Thyroid gland (tissue), 4 donors: ENCODE measurements around the gene CCDC116.

Experiments used
- CTCF ChIP-seq, 6 experiments: fragments of 200-600 bp in 3 of 6; fragments of 450-650 bp in 3 of 6; sonication (generic) in 3 of 6; IDR thresholded peaks; one replicate each; pipeline ENCODE4 v1.5.1; 2016 to 2019; ENCODE audit warnings: antibody characterized with exemption in 6 of 6, mild to moderate bottlenecking in 2 of 6, inconsistent platforms in 1 of 6, moderate library complexity in 1 of 6
- POLR2A ChIP-seq, 2 donors: fragments of 450-650 bp; IDR thresholded peaks; one replicate each; pipeline ENCODE4 v1.6.1; 2017; ENCODE audit warnings: antibody characterized with exemption in 2 of 2, mild to moderate bottlenecking in 2 of 2, moderate library complexity in 1 of 2

- TF ChIP-seq CTCF (IDR thresholded peaks at IDR 0.05) = no peak
- no peak for TF ChIP-seq POLR2A (IDR thresholded peaks at IDR 0.05)
Measured at GRCh38 chr22:21628386-21629254, 3.9 kb upstream of the CCDC116 start.
